Fibroblast of lung (primary cell): ENCODE measurements around the gene CCR3. TPM values are rescaled to one million over a fixed set of nuclear protein-coding genes. Genes with fewer than 3 reads are reported as not detected.

ENCODE experiments used
- DNase-seq, 2 donors: peaks; one replicate each; pipeline versions ENCODE4 v3.0.0 to v3.0.0-alpha.2; 2010; ENCODE audit warnings: low read depth in 2 of 2
- H2AFZ ChIP-seq: 2 replicates; pipeline ENCODE4 v1.5.1; 2012; ENCODE audit warnings: low read length, control low read depth, inconsistent platforms
- H3K27ac ChIP-seq: 2 replicates; pipeline ENCODE4 v1.5.1; 2011; ENCODE audit warnings: low read length, control low read depth; ENCODE audit not compliant: insufficient read depth
- H3K27me3 ChIP-seq: 2 replicates; pipeline ENCODE4 v1.5.1; 2011; ENCODE audit warnings: mild to moderate bottlenecking, low read length; ENCODE audit not compliant: control insufficient read depth, insufficient read depth
- H3K36me3 ChIP-seq: 2 replicates; pipeline ENCODE4 v1.5.1; 2011; ENCODE audit warnings: low read length; ENCODE audit not compliant: control insufficient read depth, insufficient read depth
- H3K4me1 ChIP-seq: 2 replicates; pipeline ENCODE4 v1.5.1; 2011; ENCODE audit warnings: low read length; ENCODE audit not compliant: control insufficient read depth, insufficient read depth; ENCODE audit errors: extremely low read depth
- H3K4me2 ChIP-seq: 2 replicates; pipeline ENCODE4 v1.5.1; 2011; ENCODE audit warnings: low read length, control low read depth; ENCODE audit not compliant: insufficient read depth; ENCODE audit errors: extremely low read depth
- H3K4me3 ChIP-seq, 4 experiments: fragments of 200-600 bp in 1 of 4; sonication (generic) in 1 of 4; replicated peaks in 1 of 4; 2 replicates each; pipeline ENCODE4 v1.5.1; 2011 to 2016; ENCODE audit warnings: low read length in 4 of 4, low read depth in 3 of 4, mild to moderate bottlenecking in 3 of 4, control low read depth in 2 of 4, inconsistent platforms in 1 of 4, mixed read lengths in 1 of 4; ENCODE audit not compliant: insufficient read depth in 1 of 4; ENCODE audit errors: control extremely low read depth in 1 of 4
- H3K79me2 ChIP-seq: 2 replicates; pipeline ENCODE4 v1.5.1; 2012; ENCODE audit warnings: mild to moderate bottlenecking, low read length, inconsistent platforms; ENCODE audit not compliant: control insufficient read depth, insufficient read depth
- H3K9ac ChIP-seq: 2 replicates; pipeline ENCODE4 v1.5.1; 2011; ENCODE audit warnings: mild to moderate bottlenecking, low read length, control low read depth; ENCODE audit not compliant: insufficient read depth
- H3K9me3 ChIP-seq: 2 replicates; pipeline ENCODE4 v1.5.1; 2012; ENCODE audit warnings: low read depth, low read length; ENCODE audit not compliant: control insufficient read depth, insufficient read depth
- H4K20me1 ChIP-seq: 2 replicates; pipeline ENCODE4 v1.5.1; 2011; ENCODE audit warnings: low read length; ENCODE audit not compliant: control insufficient read depth, insufficient read depth; ENCODE audit errors: extremely low read depth
- EZH2 ChIP-seq: IDR thresholded peaks from 2 replicates; pipeline ENCODE4 v1.5.1; 2012; ENCODE audit warnings: low read length, control low read depth, mild to moderate bottlenecking; ENCODE audit errors: missing control alignments
- polyA plus RNA-seq, 2 donors: library from polyadenylated mRNA; depleted of rRNA in 1 of 2; stranded (reverse) in 1 of 2; unstranded in 1 of 2; fragments of >200 nt; gene quantifications; 2 replicates each; pipeline ENCODE4 v1.2.1, GENCODE V29; 2011 to 2012; ENCODE audit warnings: missing spikeins in 1 of 2
- total RNA-seq: library from RNA; depleted of rRNA; stranded (reverse); fragments of >200 nt; gene quantifications from 2 replicates; pipeline ENCODE4 v1.2.1, GENCODE V29; 2014
- TF ChIP-seq, protein P1 (sequence below), 2 donors: IDR thresholded peaks in 1 of 2; conservative IDR thresholded peaks in 1 of 2; 1 replicate in 1 of 2; 2 replicates in 1 of 2; pipeline ENCODE4 v1.5.1; 2011 to 2012; ENCODE audit warnings: low read length in 2 of 2, control low read depth in 1 of 2, inconsistent platforms in 1 of 2, low read depth in 1 of 2, mild to moderate bottlenecking in 1 of 2

Gene CCR3
- total and polyA plus RNA-seq, 2 donors (not counting 1 experiment from before 2014, with no cell fraction given), result 0.16 to 0.17 TPM

DNA sequence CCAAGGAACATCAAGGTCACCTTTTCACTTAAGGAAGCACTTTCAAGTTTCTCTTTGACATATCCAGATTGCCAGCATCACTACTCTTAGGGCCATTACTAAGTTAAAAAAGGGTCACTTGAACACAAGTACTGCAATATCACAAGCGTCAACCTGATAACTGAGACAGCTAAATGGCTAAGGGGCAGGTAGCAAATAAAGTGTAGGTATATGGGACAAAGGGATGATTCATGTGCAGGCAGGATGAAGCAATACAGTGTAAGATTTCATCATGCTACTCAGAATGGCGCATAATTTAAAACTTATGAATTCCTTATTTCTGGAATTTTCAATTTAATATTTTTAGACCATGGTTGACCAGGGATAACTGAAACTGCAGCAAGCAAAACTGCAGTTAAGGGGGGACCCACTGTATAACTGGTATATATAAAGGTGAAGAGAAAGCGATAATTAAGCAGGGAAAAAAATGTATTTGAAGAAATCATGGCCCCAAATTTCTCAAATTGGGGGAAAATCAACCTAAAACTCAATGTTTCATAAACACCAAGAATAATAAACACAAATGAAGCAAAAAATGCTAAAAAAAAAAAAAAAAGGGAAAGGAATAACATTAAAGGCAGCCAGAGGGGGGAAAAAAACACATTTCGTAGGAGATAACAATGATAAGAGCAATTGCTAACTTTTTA, 47.2 kb upstream of the CCR3 start:
- no peaks in the 10 kb centered on the region for H3K4me1 ChIP-seq
- no peak overlapping the region for H3K4me2 ChIP-seq
- no peaks in the 10 kb centered on the region for H3K36me3 ChIP-seq
- no peak overlapping the region for H3K27ac ChIP-seq
- H3K9ac ChIP-seq, result no peak overlapping the region
- H2AFZ ChIP-seq, result no peak overlapping the region
- no peaks in the 10 kb centered on the region for H4K20me1 ChIP-seq
- DNase-seq, result no peak
- no peak overlapping the region for H3K4me3 ChIP-seq
- no peaks in the 10 kb centered on the region for H3K27me3 ChIP-seq
- no peaks in the 10 kb centered on the region for H3K9me3 ChIP-seq
- H3K79me2 ChIP-seq, result no peaks in the 10 kb centered on the region
- no peak for TF ChIP-seq EZH2
- TF ChIP-seq, protein P1, sequence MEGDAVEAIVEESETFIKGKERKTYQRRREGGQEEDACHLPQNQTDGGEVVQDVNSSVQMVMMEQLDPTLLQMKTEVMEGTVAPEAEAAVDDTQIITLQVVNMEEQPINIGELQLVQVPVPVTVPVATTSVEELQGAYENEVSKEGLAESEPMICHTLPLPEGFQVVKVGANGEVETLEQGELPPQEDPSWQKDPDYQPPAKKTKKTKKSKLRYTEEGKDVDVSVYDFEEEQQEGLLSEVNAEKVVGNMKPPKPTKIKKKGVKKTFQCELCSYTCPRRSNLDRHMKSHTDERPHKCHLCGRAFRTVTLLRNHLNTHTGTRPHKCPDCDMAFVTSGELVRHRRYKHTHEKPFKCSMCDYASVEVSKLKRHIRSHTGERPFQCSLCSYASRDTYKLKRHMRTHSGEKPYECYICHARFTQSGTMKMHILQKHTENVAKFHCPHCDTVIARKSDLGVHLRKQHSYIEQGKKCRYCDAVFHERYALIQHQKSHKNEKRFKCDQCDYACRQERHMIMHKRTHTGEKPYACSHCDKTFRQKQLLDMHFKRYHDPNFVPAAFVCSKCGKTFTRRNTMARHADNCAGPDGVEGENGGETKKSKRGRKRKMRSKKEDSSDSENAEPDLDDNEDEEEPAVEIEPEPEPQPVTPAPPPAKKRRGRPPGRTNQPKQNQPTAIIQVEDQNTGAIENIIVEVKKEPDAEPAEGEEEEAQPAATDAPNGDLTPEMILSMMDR (conservative IDR thresholded peaks at IDR 0.05 in 1 of 2, IDR thresholded peaks at IDR 0.05 in 1 of 2; ENCODE audit: low read depth in 1 of 2, low read length in 2 of 2), result no peak

DNA sequence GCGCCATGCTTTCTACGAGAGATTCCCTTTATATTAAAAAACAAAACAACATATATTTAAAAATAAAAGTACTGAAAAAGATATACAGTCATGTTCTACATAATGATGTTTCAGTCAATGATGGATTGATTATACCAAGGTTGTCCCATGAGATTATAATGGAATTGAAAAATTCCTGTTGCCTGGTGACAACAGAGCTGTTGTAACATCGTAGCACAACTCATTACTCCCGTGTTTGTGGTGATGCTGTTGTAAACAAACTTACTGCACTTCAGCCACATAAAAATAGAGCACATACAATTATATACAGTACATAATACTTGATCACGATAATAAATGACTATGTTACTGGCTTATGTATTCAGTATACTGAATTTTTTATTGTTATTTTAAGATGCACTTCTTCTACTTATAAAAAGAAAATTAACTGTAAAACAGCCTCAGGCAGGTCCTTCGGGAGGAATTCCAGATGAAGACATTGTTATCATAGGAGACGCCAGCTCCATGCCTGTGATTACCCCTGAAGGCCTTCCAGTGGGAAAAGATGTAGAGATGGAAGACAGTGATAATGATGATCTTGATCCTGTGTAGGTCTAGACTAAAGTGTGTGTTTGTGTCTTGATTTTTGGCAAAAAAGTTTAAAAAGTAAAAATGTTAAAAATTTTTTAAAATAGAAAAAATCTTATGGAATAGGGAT, 45.9 kb upstream of the CCR3 start:
- H3K4me3 ChIP-seq, result no peak overlapping the region
- no peak for DNase-seq
- no peaks in the 10 kb centered on the region for H3K79me2 ChIP-seq
- H3K27me3 ChIP-seq, result no peaks in the 10 kb centered on the region
- no peaks in the 10 kb centered on the region for H3K4me1 ChIP-seq
- no peak overlapping the region for H2AFZ ChIP-seq
- H3K9ac ChIP-seq, result no peak overlapping the region
- TF ChIP-seq EZH2, result no peak
- TF ChIP-seq, protein P1 (conservative IDR thresholded peaks at IDR 0.05 in 1 of 2, IDR thresholded peaks at IDR 0.05 in 1 of 2; ENCODE audit: low read depth in 1 of 2, low read length in 2 of 2), result no peak
- H3K9me3 ChIP-seq, result no peaks in the 10 kb centered on the region
- no peaks in the 10 kb centered on the region for H3K36me3 ChIP-seq
- no peak overlapping the region for H3K4me2 ChIP-seq
- no peaks in the 10 kb centered on the region for H4K20me1 ChIP-seq
- no peak overlapping the region for H3K27ac ChIP-seq

DNA sequence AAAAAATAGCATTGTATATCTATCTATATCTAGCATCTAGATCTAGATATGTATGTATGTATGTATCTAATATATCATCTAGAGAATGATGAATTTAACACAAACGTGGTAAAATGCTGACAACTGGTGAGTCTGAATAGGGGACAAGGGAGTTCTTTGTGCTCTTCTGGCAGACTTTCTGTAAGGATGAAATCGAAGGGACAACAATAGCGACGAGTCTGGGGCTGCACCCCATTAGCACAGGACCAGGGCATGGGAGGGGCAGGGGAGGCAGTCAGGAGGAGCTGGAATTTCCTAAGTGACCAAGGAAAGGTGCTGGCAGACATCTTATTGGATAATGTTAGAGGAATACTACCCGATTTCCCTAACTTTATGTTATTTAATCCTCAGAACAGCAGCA, 42.0 kb upstream of the CCR3 start:
- Histone ChIP-seq H3K9me3 (no peaks in the 10 kb centered on the region), H3K4me2 (no peak overlapping the region), H3K27ac (no peak overlapping the region)

More for the DNA sequence above, 42.0 kb upstream of the CCR3 start:
- no peak for DNase-seq
- no peaks in the 10 kb centered on the region for H4K20me1 ChIP-seq
- no peak for TF ChIP-seq EZH2
- TF ChIP-seq, protein P1 (conservative IDR thresholded peaks at IDR 0.05 in 1 of 2, IDR thresholded peaks at IDR 0.05 in 1 of 2; ENCODE audit: low read depth in 1 of 2, low read length in 2 of 2), result no peak
- H3K4me1 ChIP-seq, result no peaks in the 10 kb centered on the region
- no peak overlapping the region for H2AFZ ChIP-seq
- H3K79me2 ChIP-seq, result no peaks in the 10 kb centered on the region
- no peak overlapping the region for H3K9ac ChIP-seq
- H3K27me3 ChIP-seq, result no peaks in the 10 kb centered on the region
- H3K36me3 ChIP-seq, result no peaks in the 10 kb centered on the region
- H3K4me3 ChIP-seq, result no peak overlapping the region
